Measurements from ENCODE around the gene CREBL2. TPM values are rescaled to one million over a fixed set of nuclear protein-coding genes. Genes with fewer than 3 reads are reported as not detected.
"Not testable (repeated sequence)": the region's sequence is repeated elsewhere in the genome, so short reads cannot be mapped to it uniquely, and the experiment has no call there.

The CREBL2 gene
- polyA plus RNA-seq, 1 experiment: 15.4 TPM

- POLR2A ChIA-PET: interaction anchor here (0.6 kb wide), 1 partner anchor 37 kb away, joined by 3 read pairs; no protein-coding TSS in a partner anchor
- no peak for TF ChIP-seq CTCF (IDR thresholded peaks at IDR 0.05; ENCODE audit: insufficient read depth, low read depth, low read length)
Observed at GRCh38 chr12:12642916-12643315, 31.2 kb downstream of the CREBL2 start.

GRCh38 chr12:12645485-12645884 lies 33.8 kb downstream of the CREBL2 start:
- no peak for DNase-seq (ENCODE audit: low read depth)
- POLR2A ChIA-PET: interaction anchor here (0.6 kb wide), 1 partner anchor 134 kb away, joined by 4 read pairs; no protein-coding TSS in a partner anchor

More at GRCh38 chr12:12642916-12643315, 31.2 kb downstream of the CREBL2 start:
- CTCF ChIA-PET: interaction anchor here (0.7 to 4.3 kb wide), 4 partner anchors 10 to 266 kb away, joined by 3 to 35 read pairs (median 4); partner anchors contain the start of gene CREBL2
- Histone ChIP-seq H3K27me3 (ENCODE audit: control insufficient read depth, insufficient read depth, low read length) (no peaks in the 10 kb centered on the region), H3K36me3 (ENCODE audit: control insufficient read depth, insufficient read depth, low read length) (peaks cover 3% of the 10 kb centered on the region; the same call in 1 of the 2 replicates), H3K4me3 (ENCODE audit: low read depth, low read length) (no peak overlapping the region)
- DNase-seq (ENCODE audit: low read depth): no peak

GRCh38 chr12:12645968-12646367 lies 34.3 kb downstream of the CREBL2 start:
- CTCF ChIA-PET: interaction anchor here (0.6 to 4.3 kb wide), 14 partner anchors 10 to 612 kb away, joined by 3 to 35 read pairs (median 3); no protein-coding TSS in a partner anchor
- POLR2A ChIA-PET: interaction anchor here (0.6 kb wide), 1 partner anchor 135 kb away, joined by 4 read pairs; no protein-coding TSS in a partner anchor
- not testable (repeated sequence) for H3K27me3 ChIP-seq (ENCODE audit: control insufficient read depth, insufficient read depth, low read length); H3K4me3 ChIP-seq (ENCODE audit: low read depth, low read length); H3K36me3 ChIP-seq (ENCODE audit: control insufficient read depth, insufficient read depth, low read length)
- DNase-seq (ENCODE audit: low read depth): peak; percentile 47

More at GRCh38 chr12:12645485-12645884, 33.8 kb downstream of the CREBL2 start:
- CTCF ChIA-PET: interaction anchor here (0.8 to 4.3 kb wide), 13 partner anchors 10 to 612 kb away, joined by 3 to 35 read pairs (median 3); no protein-coding TSS in a partner anchor
- H3K4me3 ChIP-seq (ENCODE audit: low read depth, low read length): no peak overlapping the region
- no peaks in the 10 kb centered on the region for H3K27me3 ChIP-seq (ENCODE audit: control insufficient read depth, insufficient read depth, low read length)
- peaks cover 3% of the 10 kb centered on the region; the same call in 1 of the 2 replicates for H3K36me3 ChIP-seq (ENCODE audit: control insufficient read depth, insufficient read depth, low read length)
- peak; percentile 58 for TF ChIP-seq CTCF (IDR thresholded peaks at IDR 0.05; ENCODE audit: insufficient read depth, low read depth, low read length)

DNA sequence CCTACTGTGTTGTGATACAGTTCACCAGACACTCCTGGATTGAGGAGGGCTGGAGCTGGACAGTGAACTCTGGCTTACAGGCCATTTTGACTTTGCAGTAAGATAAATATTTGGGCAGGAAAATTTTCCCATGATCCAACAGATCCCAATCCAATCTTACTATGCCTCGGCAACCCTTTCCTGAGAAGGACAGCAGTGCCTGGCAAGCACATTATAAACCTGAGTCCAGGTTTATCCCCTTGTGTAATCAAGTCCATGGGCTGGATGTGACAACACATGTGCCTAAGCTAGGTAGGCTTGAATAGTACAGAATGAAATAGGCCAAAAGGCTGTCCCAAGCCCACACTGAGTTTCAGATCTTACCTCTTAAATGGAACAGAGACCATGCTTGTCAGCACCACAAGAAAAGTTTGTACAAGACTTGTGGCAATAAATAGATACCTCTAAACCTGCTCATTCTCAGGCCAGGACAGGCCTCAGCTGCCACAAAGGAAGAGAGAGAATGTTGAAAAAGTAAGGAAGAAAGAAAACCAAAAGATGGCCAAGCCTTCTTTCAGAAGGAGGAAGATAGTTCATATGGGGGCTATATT lies 34.9 kb downstream of the CREBL2 start:
- Histone ChIP-seq H3K4me3 (ENCODE audit: low read depth, low read length) (no peak overlapping the region), H3K36me3 (ENCODE audit: control insufficient read depth, insufficient read depth, low read length) (peaks cover 3% of the 10 kb centered on the region; the same call in 1 of the 2 replicates), H3K27me3 (ENCODE audit: control insufficient read depth, insufficient read depth, low read length) (no peaks in the 10 kb centered on the region)
- ChIA-PET CTCF (interaction anchor here (0.6 to 4.3 kb wide), 12 partner anchors 9 to 281 kb away, joined by 3 to 35 read pairs (median 3); no protein-coding TSS in a partner anchor), POLR2A (interaction anchor here (0.6 kb wide), 1 partner anchor 136 kb away, joined by 4 read pairs; no protein-coding TSS in a partner anchor)
- DNase-seq (ENCODE audit: low read depth): no peak
- no peak for TF ChIP-seq CTCF (IDR thresholded peaks at IDR 0.05; ENCODE audit: insufficient read depth, low read depth, low read length)

DNA sequence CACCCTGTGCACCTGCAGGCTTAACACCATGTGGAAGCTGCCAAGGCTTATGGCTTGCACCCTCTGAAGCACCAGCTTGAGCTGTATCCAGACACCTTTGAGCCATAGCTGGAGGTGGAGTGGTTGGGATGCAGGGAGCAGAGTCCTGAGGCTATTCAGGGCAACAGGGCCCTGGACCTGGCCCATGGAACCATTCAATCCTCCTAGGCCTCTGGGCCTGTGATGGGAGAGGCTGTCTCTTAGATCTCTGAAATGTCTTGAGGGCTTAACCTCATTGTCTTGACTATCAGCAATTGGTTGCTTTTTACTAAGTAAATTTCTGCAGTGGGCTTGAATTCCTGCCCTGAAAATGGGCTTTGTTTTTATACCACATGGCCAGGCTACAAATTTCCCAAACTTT lies 36.6 kb downstream of the CREBL2 start:
- Histone ChIP-seq H3K36me3 (ENCODE audit: control insufficient read depth, insufficient read depth, low read length) (no peaks in the 10 kb centered on the region), H3K27me3 (ENCODE audit: control insufficient read depth, insufficient read depth, low read length) (no peaks in the 10 kb centered on the region), H3K4me3 (ENCODE audit: low read depth, low read length) (no peak overlapping the region)
- ChIA-PET CTCF (no interaction called here), POLR2A (no interaction called here)
- TF ChIP-seq CTCF (IDR thresholded peaks at IDR 0.05; ENCODE audit: insufficient read depth, low read depth, low read length): no peak
- DNase-seq (ENCODE audit: low read depth): no peak

All from BJ (cell line).